Subcutaneous adipose tissue (tissue), 4 donors: Measurements from ENCODE around the gene FOXO1. TPM values are rescaled to one million over a fixed set of nuclear protein-coding genes. Genes with fewer than 3 reads are reported as not detected.

ENCODE experiments used
- CTCF ChIP-seq: fragments of 450-650 bp; IDR thresholded peaks from one replicate; pipeline ENCODE4 v1.5.1; 2016; ENCODE audit warnings: low read depth, mild to moderate bottlenecking, control low read depth, antibody characterized with exemption, moderate library complexity
- total RNA-seq, 4 donors: library from RNA; depleted of rRNA; stranded (reverse); fragments of >200 nt; gene quantifications; one replicate each; pipeline ENCODE4 v1.1.0, GENCODE V29; 2016

Gene FOXO1
- total RNA-seq, 4 donors from 2014 or later, result 93.0 to 198 (median 134) TPM

GRCh38 chr13:40537146-40537895, 129.1 kb downstream of the FOXO1 start:
- TF ChIP-seq CTCF, result no peak

- no peak for TF ChIP-seq CTCF
These were observed 129.9 kb downstream of the FOXO1 start for GRCh38 chr13:40536443-40537113.

GRCh38 chr13:40535345-40535836, 131.1 kb downstream of the FOXO1 start:
- no peak for TF ChIP-seq CTCF

- TF ChIP-seq CTCF, result no peak
These were observed 132.0 kb downstream of the FOXO1 start for GRCh38 chr13:40534456-40534855.

- no peak for TF ChIP-seq CTCF
These were observed 133.4 kb downstream of the FOXO1 start for GRCh38 chr13:40533072-40533471.

- TF ChIP-seq CTCF, result no peak
These were observed 135.5 kb downstream of the FOXO1 start for GRCh38 chr13:40530961-40531360.

- no peak for TF ChIP-seq CTCF
These were observed 137.6 kb downstream of the FOXO1 start for GRCh38 chr13:40528881-40529280.
